Measurements from ENCODE around the gene QKI.

Gene QKI

DNA sequence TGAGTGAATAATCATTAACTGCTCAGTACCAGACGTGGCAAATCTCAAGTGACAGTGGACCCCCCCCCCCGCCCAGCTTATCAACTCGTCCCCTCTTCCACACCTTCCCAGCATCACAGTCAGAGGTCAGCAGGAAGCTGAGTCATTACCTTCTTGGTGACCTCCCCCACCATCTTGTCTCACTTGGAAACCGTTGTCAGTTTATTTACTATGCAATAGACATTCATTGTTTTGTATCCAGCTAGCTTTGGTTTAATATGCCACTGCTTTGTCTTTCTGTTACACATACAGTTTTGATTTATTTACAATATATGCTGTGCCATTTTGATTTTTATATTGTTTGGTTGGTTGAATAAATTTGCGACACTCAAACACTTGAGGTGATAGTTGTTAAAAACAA, 158.1 kb downstream of the QKI start:
- Histone ChIP-seq H3K36me3 (peaks cover 30% of the 10 kb centered on the region), H3K4me1 (peaks cover 8% of the 10 kb centered on the region), H3K9me3 (no peaks in the 10 kb centered on the region; the same call in 1 of the 2 replicates), H3K9ac (no peak overlapping the region), H3K27me3 (no peaks in the 10 kb centered on the region), H3K27ac (no peak overlapping the region), H3K4me3 (no peak overlapping the region), H3K4me2 (no peak overlapping the region), H4K20me1 (no peaks in the 10 kb centered on the region)
- no peak for TF ChIP-seq Cebpa-rat (IDR thresholded peaks at IDR 0.05)

DNA sequence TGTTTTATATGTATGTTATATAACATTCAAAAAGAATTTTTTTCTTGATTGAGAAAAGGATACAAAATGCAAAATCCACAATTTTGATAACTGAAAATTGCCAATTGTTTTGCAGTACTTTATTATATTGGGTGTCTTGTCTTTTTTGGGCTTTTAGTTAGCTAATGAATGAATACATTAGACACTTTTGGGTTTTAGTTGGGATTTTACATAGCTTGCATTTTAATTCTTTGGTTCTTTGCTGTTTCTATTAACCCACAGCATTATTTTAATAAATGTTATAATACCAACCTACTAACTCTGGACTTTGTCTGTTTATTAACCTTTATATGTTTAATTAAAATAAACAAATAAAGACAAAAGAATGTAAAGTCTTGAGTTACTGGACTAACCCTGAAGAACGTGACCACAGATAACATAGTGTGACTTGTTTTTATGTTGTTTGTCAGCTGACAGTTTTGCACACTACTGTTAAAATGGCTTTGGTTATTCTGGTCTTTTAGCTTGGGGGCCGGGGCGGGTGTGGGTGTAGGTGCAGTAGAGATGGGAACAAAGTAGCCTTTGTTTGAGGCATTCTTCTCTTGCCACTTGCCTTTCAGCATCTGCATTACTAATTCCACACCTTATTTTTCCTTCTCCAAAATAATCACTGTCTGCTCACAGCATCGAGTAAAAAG, 159.1 kb downstream of the QKI start:
- peaks cover 30% of the 10 kb centered on the region for H3K36me3 ChIP-seq
- H3K4me3 ChIP-seq: no peak overlapping the region
- H3K27me3 ChIP-seq: no peaks in the 10 kb centered on the region
- H3K4me1 ChIP-seq: peaks cover 8% of the 10 kb centered on the region
- H3K27ac ChIP-seq: no peak overlapping the region
- TF ChIP-seq Cebpa-rat (IDR thresholded peaks at IDR 0.05): no peak
- H4K20me1 ChIP-seq: no peaks in the 10 kb centered on the region
- no peaks in the 10 kb centered on the region; the same call in 1 of the 2 replicates for H3K9me3 ChIP-seq
- no peak overlapping the region for H3K4me2 ChIP-seq
- no peak overlapping the region for H3K9ac ChIP-seq

DNA sequence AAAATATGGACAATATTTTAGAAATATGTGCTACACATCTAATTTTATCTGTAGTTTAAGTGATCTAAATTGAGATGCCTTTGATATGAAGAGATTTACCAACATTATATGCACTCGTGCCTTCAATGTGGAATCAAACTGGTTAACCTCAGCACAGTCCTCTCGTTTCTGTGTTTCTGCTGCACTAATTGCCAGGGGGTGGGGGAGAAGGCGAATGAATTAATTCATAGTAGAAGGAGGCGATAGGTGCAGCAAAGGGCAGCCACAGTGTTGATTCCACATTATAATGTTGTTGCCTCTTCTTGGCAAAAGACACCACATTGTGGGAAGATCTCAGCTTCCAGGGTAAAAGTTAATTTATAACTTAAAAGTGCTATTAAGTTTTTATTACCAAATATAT, 161.6 kb downstream of the QKI start:
- H3K36me3 ChIP-seq: peaks cover 18% of the 10 kb centered on the region; the same call in 1 of the 2 replicates

DNA sequence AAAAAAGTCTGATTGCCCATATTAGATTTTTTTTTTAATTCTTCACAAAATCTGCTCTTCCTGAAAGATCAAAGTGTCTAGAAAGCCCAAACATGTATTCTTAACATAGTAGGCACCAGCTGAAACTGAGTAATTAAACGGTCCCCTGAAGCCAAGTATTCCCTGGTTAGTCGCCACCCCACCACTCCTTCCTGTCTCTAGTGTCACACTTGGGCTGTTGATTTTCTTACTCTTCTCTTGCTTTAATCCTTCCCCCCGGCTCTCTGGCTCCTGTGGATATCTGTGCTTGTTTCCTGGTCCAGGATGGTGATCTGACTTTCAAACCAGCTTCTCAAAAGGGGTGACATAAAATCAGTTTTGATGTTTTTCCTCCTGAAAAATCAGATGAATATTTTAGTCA, 162.9 kb downstream of the QKI start:
- Histone ChIP-seq H3K9me3 (no peaks in the 10 kb centered on the region), H3K4me3 (no peak overlapping the region), H3K36me3 (peaks cover 14% of the 10 kb centered on the region; the same call in 1 of the 2 replicates), H3K4me2 (peak overlapping the region; percentile 6; the same call in 1 of the 2 replicates), H3K9ac (no peak overlapping the region), H3K27me3 (no peaks in the 10 kb centered on the region), H3K27ac (no peak overlapping the region), H4K20me1 (no peaks in the 10 kb centered on the region), H3K4me1 (peaks cover 8% of the 10 kb centered on the region)
- TF ChIP-seq Cebpa-rat (IDR thresholded peaks at IDR 0.05): no peak

More for the DNA sequence above, 161.6 kb downstream of the QKI start:
- H3K4me1 ChIP-seq: peaks cover 8% of the 10 kb centered on the region
- H4K20me1 ChIP-seq: no peaks in the 10 kb centered on the region
- no peak overlapping the region for H3K4me3 ChIP-seq
- no peak overlapping the region for H3K27ac ChIP-seq
- H3K27me3 ChIP-seq: no peaks in the 10 kb centered on the region
- H3K4me2 ChIP-seq: no peak overlapping the region
- no peaks in the 10 kb centered on the region for H3K9me3 ChIP-seq
- TF ChIP-seq Cebpa-rat (IDR thresholded peaks at IDR 0.05): no peak
- H3K9ac ChIP-seq: no peak overlapping the region

DNA sequence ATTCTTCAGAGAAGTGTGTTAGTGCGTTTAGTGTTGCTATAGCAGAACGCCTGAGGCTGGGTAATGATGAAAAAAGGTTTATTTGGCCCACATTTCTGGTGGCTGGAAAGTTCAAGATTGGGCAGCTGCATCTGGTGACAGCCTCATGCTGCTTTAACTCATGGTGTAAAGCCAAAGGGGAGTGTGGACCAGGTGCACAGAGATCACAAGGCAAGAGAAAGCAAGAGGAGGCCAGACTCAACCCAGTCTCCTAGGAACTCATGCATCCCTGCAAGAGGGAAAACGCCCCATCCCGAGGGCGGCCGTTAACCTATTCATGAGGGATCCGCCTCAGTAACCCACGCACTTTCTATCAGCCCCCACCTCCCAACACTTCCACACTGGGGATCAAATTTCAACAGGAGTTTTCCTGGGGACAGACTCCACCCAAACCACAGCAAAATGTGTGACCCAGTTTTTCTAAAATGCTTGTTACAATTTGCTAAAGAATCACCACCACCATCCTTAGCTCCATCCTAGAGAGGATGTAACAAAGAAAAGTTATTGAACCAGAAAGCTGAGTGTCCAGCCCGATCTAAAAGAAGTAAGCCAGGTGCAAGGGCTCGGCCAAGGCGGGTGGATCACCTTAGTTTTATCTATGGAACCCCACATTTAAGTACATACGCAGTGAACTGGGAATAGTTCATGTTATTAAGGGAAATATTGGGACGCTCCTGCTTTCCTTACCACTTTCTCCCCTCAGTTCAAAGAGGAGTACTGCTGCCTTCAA, 164.8 kb downstream of the QKI start:
- no peaks in the 10 kb centered on the region for H4K20me1 ChIP-seq
- H3K27ac ChIP-seq: no peak overlapping the region
- TF ChIP-seq Cebpa-rat (IDR thresholded peaks at IDR 0.05): no peak
- no peak overlapping the region for H3K4me2 ChIP-seq
- no peak overlapping the region for H3K4me3 ChIP-seq
- H3K27me3 ChIP-seq: no peaks in the 10 kb centered on the region
- H3K36me3 ChIP-seq: peaks cover 6% of the 10 kb centered on the region; the same call in 1 of the 2 replicates
- peaks cover 8% of the 10 kb centered on the region for H3K4me1 ChIP-seq
- no peak overlapping the region for H3K9ac ChIP-seq
- H3K9me3 ChIP-seq: no peaks in the 10 kb centered on the region

DNA sequence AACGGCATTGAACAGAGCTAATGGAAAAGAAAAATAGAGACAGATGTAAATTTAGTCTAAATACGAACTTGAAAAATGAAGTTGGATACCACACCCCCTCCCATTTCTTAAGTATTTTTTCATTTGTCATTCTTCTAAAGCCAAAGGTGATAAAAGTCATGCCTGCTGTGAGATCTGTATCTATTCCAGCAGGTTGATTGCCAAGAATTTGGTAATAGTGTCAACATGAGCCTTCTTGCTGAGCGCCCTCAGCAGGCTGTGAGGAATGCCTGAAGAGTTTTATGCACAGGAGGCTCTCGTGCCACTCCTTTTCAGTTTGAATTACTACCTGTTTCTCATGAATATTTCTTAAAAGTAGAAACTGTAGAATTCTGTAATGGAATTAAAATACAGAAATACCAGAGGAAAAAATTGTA, 165.4 kb downstream of the QKI start:
- no peak overlapping the region for H3K9ac ChIP-seq
- no peaks in the 10 kb centered on the region for H3K9me3 ChIP-seq
- TF ChIP-seq Cebpa-rat (IDR thresholded peaks at IDR 0.05): no peak
- no peak overlapping the region for H3K4me2 ChIP-seq
- no peaks in the 10 kb centered on the region for H3K27me3 ChIP-seq
- peaks cover 8% of the 10 kb centered on the region for H3K4me1 ChIP-seq
- no peak overlapping the region for H3K4me3 ChIP-seq
- H4K20me1 ChIP-seq: no peaks in the 10 kb centered on the region
- H3K27ac ChIP-seq: no peak overlapping the region
- H3K36me3 ChIP-seq: peaks cover 2% of the 10 kb centered on the region; the same call in 1 of the 2 replicates

DNA sequence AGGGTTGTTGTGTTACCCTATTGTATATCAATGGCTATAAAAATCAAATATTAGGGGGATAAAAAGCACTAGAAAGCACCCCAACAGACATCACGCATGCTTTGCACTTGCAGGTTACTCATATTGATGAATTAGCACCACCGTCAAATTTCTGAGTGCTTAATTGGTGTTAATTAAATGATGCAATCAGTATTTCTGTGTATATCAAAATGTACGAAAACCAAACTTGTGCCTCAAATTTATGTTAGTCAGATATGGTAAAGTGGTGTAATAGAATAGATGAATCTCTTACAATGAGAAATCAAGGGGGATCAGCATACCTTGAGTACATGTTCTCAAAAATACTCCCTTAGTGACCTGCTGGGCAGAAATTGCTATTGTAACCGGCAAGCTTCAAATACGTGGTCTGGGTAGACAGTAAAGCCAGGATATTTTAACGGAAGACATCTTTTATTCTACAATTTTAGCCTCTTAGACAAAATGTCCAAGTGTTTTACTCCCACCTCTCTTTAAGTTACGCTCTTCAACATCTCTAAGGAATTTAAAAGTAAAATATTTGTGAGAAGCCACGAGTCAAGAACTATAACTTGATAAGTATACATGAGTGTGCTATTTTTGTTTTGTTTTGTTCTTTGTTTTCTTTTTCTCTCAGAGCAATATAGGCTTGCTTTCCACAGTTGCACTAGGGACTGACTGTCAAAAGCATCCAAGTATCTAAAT, 166.0 kb downstream of the QKI start:
- no peak overlapping the region for H3K9ac ChIP-seq
- no peaks in the 10 kb centered on the region for H3K36me3 ChIP-seq
- H3K4me1 ChIP-seq: peaks cover 8% of the 10 kb centered on the region
- no peak for TF ChIP-seq Cebpa-rat (IDR thresholded peaks at IDR 0.05)
- no peaks in the 10 kb centered on the region for H3K9me3 ChIP-seq
- no peak overlapping the region for H3K27ac ChIP-seq
- H3K4me3 ChIP-seq: no peak overlapping the region
- no peaks in the 10 kb centered on the region for H4K20me1 ChIP-seq
- H3K27me3 ChIP-seq: no peaks in the 10 kb centered on the region
- no peak overlapping the region for H3K4me2 ChIP-seq

DNA sequence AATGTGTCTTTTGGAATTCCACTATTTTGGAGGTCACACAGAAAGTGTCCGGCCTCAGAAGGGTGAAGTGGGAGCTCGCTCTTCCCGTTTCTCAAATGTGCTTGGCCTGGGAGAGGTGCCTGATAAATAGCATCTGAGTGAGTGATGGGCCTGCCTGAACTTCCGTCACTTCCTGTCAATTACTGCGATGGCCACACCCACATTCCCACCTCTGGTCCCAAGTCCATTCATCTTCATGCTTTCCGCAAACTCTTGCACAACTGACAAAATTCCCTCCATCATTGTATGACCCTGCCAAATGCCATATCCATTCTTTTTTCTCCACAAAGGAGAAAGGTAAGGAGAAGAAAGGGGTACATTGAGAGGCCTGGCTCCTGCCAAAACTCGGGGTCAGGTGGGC, 169.0 kb downstream of the QKI start:
- Histone ChIP-seq H3K9ac (no peak overlapping the region), H3K4me3 (no peak overlapping the region), H3K9me3 (no peaks in the 10 kb centered on the region), H3K4me1 (no peaks in the 10 kb centered on the region), H3K27me3 (no peaks in the 10 kb centered on the region), H3K36me3 (no peaks in the 10 kb centered on the region), H3K27ac (no peak overlapping the region), H4K20me1 (no peaks in the 10 kb centered on the region), H3K4me2 (no peak overlapping the region)
- TF ChIP-seq Cebpa-rat (IDR thresholded peaks at IDR 0.05): no peak

DNA sequence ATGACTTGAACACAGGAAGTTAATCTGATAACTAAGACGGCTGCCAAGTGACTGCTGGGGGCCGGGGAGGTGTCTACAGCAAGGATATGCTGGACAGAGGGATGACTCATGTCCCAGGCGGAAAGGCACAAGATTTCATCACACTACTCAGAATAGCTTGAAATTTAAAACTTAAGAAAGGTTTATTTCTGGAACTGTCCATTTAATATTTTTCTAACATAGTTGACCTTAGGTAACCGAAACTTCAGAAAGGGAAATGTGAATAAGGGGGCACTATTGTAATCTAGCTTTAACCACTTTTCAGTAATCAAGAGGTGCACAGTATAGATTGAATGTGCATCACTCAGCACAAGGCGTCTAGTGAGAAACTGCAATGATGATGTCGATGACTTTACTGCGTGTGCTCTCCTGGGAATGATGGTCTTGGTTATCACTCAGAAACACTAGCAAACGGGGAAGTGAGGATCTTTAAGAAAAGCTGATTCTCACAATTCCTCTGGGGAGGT, 171.5 kb downstream of the QKI start:
- Histone ChIP-seq H3K36me3 (no peaks in the 10 kb centered on the region), H3K27ac (no peak overlapping the region)

More for the DNA sequence above, 171.5 kb downstream of the QKI start:
- Histone ChIP-seq H3K9me3 (peaks cover 17% of the 10 kb centered on the region), H3K4me3 (no peak overlapping the region), H4K20me1 (no peaks in the 10 kb centered on the region), H3K9ac (no peak overlapping the region), H3K4me2 (no peak overlapping the region), H3K4me1 (no peaks in the 10 kb centered on the region), H3K27me3 (no peaks in the 10 kb centered on the region)
- TF ChIP-seq Cebpa-rat (IDR thresholded peaks at IDR 0.05): no peak

Data from BLaER1 (cell line).